ENCODE data around the gene TMEM220. TPM values are rescaled to one million over a fixed set of nuclear protein-coding genes. Genes with fewer than 3 reads are reported as not detected.

TMEM220 gene
- total and polyA plus RNA-seq, 2 of the 4 experiments (the other 2 are of a cell fraction) = 1.1 to 1.9 TPM

- H3K9ac ChIP-seq (ENCODE audit: low read depth, low read length) = no peak overlapping the region
- H2BK20ac ChIP-seq (ENCODE audit: low read depth, low read length) = no peak overlapping the region
- H2AFZ ChIP-seq (replicated peaks; ENCODE audit: low read length, poor library complexity) = no peak overlapping the region
- H3K79me1 ChIP-seq (ENCODE audit: low read depth in 1 of 2, low read length in 2 of 2) = no peaks in the 10 kb centered on the region
- no peak overlapping the region for H2BK5ac ChIP-seq (ENCODE audit: low read depth, low read length, poor library complexity, severe bottlenecking)
- intact Hi-C loops (cut with micrococcal nuclease) (no loop called here), dilution Hi-C loops (cut with HindIII; ENCODE audit: low sequenced_read_pairs, unreplicated experiment) (no loop called here), in situ Hi-C loops (cut with MboI; ENCODE audit: low sequenced_read_pairs) (no loop called here)
- H2BK15ac ChIP-seq (ENCODE audit: low read depth, low read length) = no peak overlapping the region
- no peaks in the 10 kb centered on the region for H3K9me3 ChIP-seq (ENCODE audit: control insufficient read depth, insufficient read depth, low read length)
- no peaks in the 10 kb centered on the region for H4K20me1 ChIP-seq (ENCODE audit: insufficient read depth, low read length)
- no peaks in the 10 kb centered on the region for H3K4me1 ChIP-seq (ENCODE audit: control insufficient read depth, insufficient read depth, low read length)
- no peaks in the 10 kb centered on the region for H3K9me1 ChIP-seq (ENCODE audit: insufficient read depth, low read length)
- H3K23ac ChIP-seq (ENCODE audit: low read depth, low read length) = no peak overlapping the region
- H3K18ac ChIP-seq (ENCODE audit: low read depth, low read length) = no peak overlapping the region
- no peak overlapping the region for H2AK9ac ChIP-seq (replicated peaks; ENCODE audit: low read depth, low read length, poor library complexity)
- no peak overlapping the region for H3K56ac ChIP-seq (ENCODE audit: extremely low read depth, insufficient read depth, low read length)
- DNase-seq (no peak), ATAC-seq (ENCODE audit: low read depth) (no peak)
- ChIA-PET POLR2A (ENCODE audit: unreplicated experiment) (no interaction called here), CTCF (interaction anchor here (0.6 kb wide), 1 partner anchor 14 kb away, joined by 3 read pairs; no protein-coding TSS in a partner anchor)
- H3K4ac ChIP-seq (ENCODE audit: low read depth, low read length) = no peak overlapping the region
- no TSS peak for BruUV-seq (replicated peaks)
- TF ChIP-seq CTCF (conservative IDR thresholded peaks at IDR 0.05; ENCODE audit: low read depth, low read length) (no peak), RAD21 (IDR thresholded peaks at IDR 0.05; ENCODE audit: low read length) (no peak)
- peaks cover 11% of the 10 kb centered on the region; the same call in 1 of the 2 replicates for H3K27me3 ChIP-seq (ENCODE audit: control insufficient read depth, insufficient read depth, low read length)
- H3K14ac ChIP-seq (replicated peaks; ENCODE audit: low read depth, low read length) = no peak overlapping the region
- H2AK5ac ChIP-seq (ENCODE audit: low read depth, low read length) = no peak overlapping the region
- H4K5ac ChIP-seq (ENCODE audit: low read depth, low read length) = no peak overlapping the region
- H4K91ac ChIP-seq (ENCODE audit: insufficient read depth, low read depth, low read length) = no peak overlapping the region
- no peak overlapping the region for H2BK120ac ChIP-seq (ENCODE audit: low read depth, low read length)
- no peak overlapping the region for H3K4me3 ChIP-seq (ENCODE audit: insufficient read depth, low read depth, low read length)
- H3K4me2 ChIP-seq (ENCODE audit: low read depth, low read length) = no peak overlapping the region
- WGBS, 2 experiments (ENCODE audit: extremely low coverage in 2 of 2, insufficient read length in 1 of 2) = 43% methylated on average over 2 of the region's 3 CpGs; no CpG with 5 or more reads in 1 of the 2 experiments
- no peaks in the 10 kb centered on the region for H3K36me3 ChIP-seq (ENCODE audit: control insufficient read depth, insufficient read depth, low read length)
- H4K8ac ChIP-seq (ENCODE audit: low read depth in 2 of 2, low read length in 2 of 2) = no peak overlapping the region
- H3K27ac ChIP-seq (ENCODE audit: insufficient read depth, low read length) = no peak overlapping the region
Observed at GRCh38 chr17:10751563-10751962, 21.7 kb upstream of the TMEM220 start.

Data from IMR-90 (cell line).